Suprapubic skin (tissue), 4 donors: ENCODE results near the gene BCAS1. TPM values are rescaled to one million over a fixed set of nuclear protein-coding genes. Genes with fewer than 3 reads are reported as not detected.

Experiments used
- DNase-seq, 2 donors: peaks; one replicate each; pipeline ENCODE4 v3.0.0-alpha.2; 2019; ENCODE audit warnings: low spot score in 2 of 2
- H3K27ac ChIP-seq: fragments of 200-600 bp; sonication (generic); one replicate; pipeline ENCODE4 v1.5.1; 2019
- H3K27me3 ChIP-seq: fragments of 200-600 bp; sonication (generic); one replicate; pipeline ENCODE4 v1.5.1; 2019
- H3K36me3 ChIP-seq: fragments of 200-600 bp; sonication (generic); one replicate; pipeline ENCODE4 v1.5.1; 2019
- H3K4me1 ChIP-seq: fragments of 200-600 bp; sonication (generic); one replicate; pipeline ENCODE4 v1.5.1; 2019
- H3K4me3 ChIP-seq: fragments of 200-600 bp; sonication (generic); one replicate; pipeline ENCODE4 v1.5.1; 2019; ENCODE audit warnings: mild to moderate bottlenecking
- H3K9me3 ChIP-seq: fragments of 200-600 bp; sonication (generic); one replicate; pipeline ENCODE4 v1.5.1; 2019
- CTCF ChIP-seq, 2 donors: fragments of 200-600 bp in 1 of 2; fragments of 450-650 bp in 1 of 2; sonication (generic) in 1 of 2; IDR thresholded peaks; one replicate each; pipeline ENCODE4 v1.5.1; 2016 to 2019; ENCODE audit warnings: antibody characterized with exemption in 2 of 2, mild to moderate bottlenecking in 1 of 2, moderate library complexity in 1 of 2
- EP300 ChIP-seq: sonication (generic); formaldehyde crosslinking; IDR thresholded peaks from one replicate; pipeline ENCODE4 v1.6.1; 2017; ENCODE audit warnings: antibody characterized with exemption
- POLR2A ChIP-seq, 2 donors: fragments of 450-650 bp; IDR thresholded peaks; one replicate each; pipeline ENCODE4 v1.6.1; 2017; ENCODE audit warnings: antibody characterized with exemption in 2 of 2, mild to moderate bottlenecking in 2 of 2, moderate library complexity in 2 of 2
- POLR2AphosphoS5 ChIP-seq, 3 donors: sonication (generic); formaldehyde crosslinking; IDR thresholded peaks; one replicate each; pipeline ENCODE4 v1.6.1; 2017; ENCODE audit warnings: antibody characterized with exemption in 3 of 3
- WGBS: methylation state at CpG from one replicate; pipeline ENCODE4 v1.1.5; 2018; 5-methylcytosine and 5-hydroxymethylcytosine counted together
- total RNA-seq, 4 donors: library from RNA; depleted of rRNA; stranded (reverse); fragments of >200 nt; gene quantifications; one replicate each; pipeline ENCODE4 v1.1.0, GENCODE V29; 2016

The BCAS1 gene
- total RNA-seq, 4 donors from 2014 or later = 1.7 to 3.4 (median 2.1) TPM

- Histone ChIP-seq H3K4me1 (peaks cover 19% of the 10 kb centered on the region), H3K36me3 (no peaks in the 10 kb centered on the region), H3K27me3 (no peaks in the 10 kb centered on the region), H3K27ac (no peak overlapping the region), H3K4me3 (no peak overlapping the region), H3K9me3 (no peaks in the 10 kb centered on the region)
- no peak for TF ChIP-seq POLR2AphosphoS5 (IDR thresholded peaks at IDR 0.05)
- no peak for TF ChIP-seq EP300
- TF ChIP-seq POLR2A (IDR thresholded peaks at IDR 0.05) = no peak
- no peak for TF ChIP-seq CTCF (IDR thresholded peaks at IDR 0.05)
- no peak for DNase-seq
- 93% methylated on average over 4 of the region's 4 CpGs for WGBS
These were observed 124.3 kb downstream of the BCAS1 start for GRCh38 chr20:53946106-53946505.

DNA sequence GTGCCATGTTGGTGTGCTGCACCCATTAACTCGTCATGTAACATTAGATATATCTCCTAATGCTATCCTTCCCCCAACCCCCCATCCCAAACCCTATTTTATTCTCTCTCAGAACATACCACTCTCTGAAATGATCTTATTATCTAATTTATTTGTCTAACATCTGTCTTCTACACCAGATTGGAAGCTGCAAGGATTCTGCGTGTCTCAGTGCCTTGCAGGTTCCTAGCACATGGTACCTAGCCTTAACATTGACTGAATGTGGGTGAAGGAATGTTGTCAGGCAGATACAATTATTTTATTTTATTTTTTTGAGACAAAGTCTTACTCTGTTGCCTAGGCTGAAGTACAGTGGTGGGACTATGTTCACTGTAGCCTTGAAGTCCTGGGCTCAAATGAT, 124.9 kb downstream of the BCAS1 start:
- Histone ChIP-seq H3K4me1 (peaks cover 22% of the 10 kb centered on the region), H3K27me3 (no peaks in the 10 kb centered on the region), H3K36me3 (no peaks in the 10 kb centered on the region), H3K4me3 (no peak overlapping the region), H3K27ac (no peak overlapping the region), H3K9me3 (no peaks in the 10 kb centered on the region)
- WGBS = 95% methylated on average over 2 of the region's 2 CpGs
- TF ChIP-seq POLR2AphosphoS5 (IDR thresholded peaks at IDR 0.05) (no peak), POLR2A (IDR thresholded peaks at IDR 0.05) (no peak), CTCF (IDR thresholded peaks at IDR 0.05) (no peak), EP300 (no peak)
- no peak for DNase-seq

GRCh38 chr20:53944796-53945195, 125.6 kb downstream of the BCAS1 start:
- H3K4me1 ChIP-seq = peaks cover 26% of the 10 kb centered on the region

DNA sequence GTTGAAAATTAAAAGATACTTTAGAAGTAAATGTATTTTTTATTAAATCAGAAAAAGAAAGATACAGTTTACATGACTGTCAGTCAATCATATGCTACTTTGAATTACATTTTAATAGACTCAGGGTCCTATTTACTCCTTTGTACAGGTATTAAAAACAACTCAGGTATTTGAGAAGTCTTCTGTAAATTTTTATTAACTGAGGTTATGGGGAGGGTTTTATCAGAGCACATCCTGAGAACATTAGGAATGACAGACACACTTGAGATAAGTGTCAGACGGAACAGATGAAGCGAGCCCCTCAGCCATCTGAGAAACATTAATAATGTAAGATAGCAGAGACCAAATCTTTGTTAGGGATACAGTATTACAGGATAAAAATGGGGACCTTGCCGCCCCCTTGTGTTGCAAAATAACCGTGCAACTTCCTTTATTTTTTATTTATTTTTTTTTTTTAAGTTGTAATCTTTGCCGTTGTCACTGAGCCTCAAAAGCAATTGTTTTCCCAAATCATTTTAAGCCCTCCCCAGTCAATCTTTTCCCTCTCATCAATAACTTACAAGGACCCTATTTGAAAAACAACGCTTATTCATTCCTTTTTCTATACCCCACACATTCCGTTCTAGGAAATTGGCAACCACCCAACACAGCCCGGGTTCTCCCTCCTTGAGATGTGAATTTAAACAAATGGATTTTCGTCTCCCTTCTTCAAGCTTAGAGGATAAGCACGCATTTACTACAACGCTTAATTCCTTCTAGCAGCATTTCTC, 126.7 kb downstream of the BCAS1 start:
- TF ChIP-seq CTCF (IDR thresholded peaks at IDR 0.05) (peak; percentile 15 to 47), POLR2A (IDR thresholded peaks at IDR 0.05) (no peak)
- Histone ChIP-seq H3K27me3 (no peaks in the 10 kb centered on the region), H3K4me1 (peaks cover 28% of the 10 kb centered on the region), H3K4me3 (peak overlapping the region; percentile 8), H3K36me3 (no peaks in the 10 kb centered on the region), H3K9me3 (no peaks in the 10 kb centered on the region), H3K27ac (no peak overlapping the region)
- WGBS = 15% methylated on average over 11 of the region's 11 CpGs
- DNase-seq = no peak

More at GRCh38 chr20:53944796-53945195, 125.6 kb downstream of the BCAS1 start:
- Histone ChIP-seq H3K9me3 (no peaks in the 10 kb centered on the region), H3K36me3 (no peaks in the 10 kb centered on the region), H3K27me3 (no peaks in the 10 kb centered on the region), H3K4me3 (no peak overlapping the region), H3K27ac (no peak overlapping the region)
- TF ChIP-seq POLR2AphosphoS5 (IDR thresholded peaks at IDR 0.05) (no peak), EP300 (no peak), POLR2A (IDR thresholded peaks at IDR 0.05) (no peak), CTCF (IDR thresholded peaks at IDR 0.05) (no peak)
- 86% methylated on average over 7 of the region's 7 CpGs for WGBS
- DNase-seq = no peak

DNA sequence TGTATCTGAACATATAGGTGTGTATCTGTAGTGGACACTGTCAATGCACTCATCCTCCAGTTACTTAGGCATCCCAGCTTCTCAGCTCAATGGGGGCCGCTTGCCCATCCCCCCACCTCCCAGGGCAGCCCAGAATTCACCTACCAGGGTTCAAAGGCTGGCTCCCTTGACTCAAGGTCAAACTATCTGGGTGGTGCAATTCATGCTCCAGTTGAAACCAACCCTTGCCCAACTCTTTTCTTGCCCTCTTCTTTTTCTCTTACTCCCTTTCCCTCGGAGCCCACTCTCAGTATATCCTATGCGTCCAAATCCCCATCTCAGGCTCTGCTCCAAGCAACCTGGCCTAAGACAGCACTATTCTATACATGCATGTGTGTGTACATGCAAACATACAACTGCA, 127.4 kb downstream of the BCAS1 start:
- H3K4me3 ChIP-seq = no peak overlapping the region
- H3K36me3 ChIP-seq = no peaks in the 10 kb centered on the region
- TF ChIP-seq POLR2A (IDR thresholded peaks at IDR 0.05) (no peak), POLR2AphosphoS5 (IDR thresholded peaks at IDR 0.05) (no peak), EP300 (no peak), CTCF (IDR thresholded peaks at IDR 0.05) (no peak)
- no peak for DNase-seq
- no peak overlapping the region for H3K27ac ChIP-seq
- WGBS = 92% methylated on average over 3 of the region's 3 CpGs
- no peaks in the 10 kb centered on the region for H3K27me3 ChIP-seq
- H3K9me3 ChIP-seq = no peaks in the 10 kb centered on the region
- H3K4me1 ChIP-seq = peaks cover 30% of the 10 kb centered on the region
